Neural progenitor cell (in vitro differentiated cells): ENCODE data around the gene PUSL1. TPM values are rescaled to one million over a fixed set of nuclear protein-coding genes. Genes with fewer than 3 reads are reported as not detected.

Source experiments
- DNase-seq: peaks from one replicate; pipeline ENCODE4 v3.0.0-alpha.2; 2016; ENCODE audit warnings: low spot score
- H2AFZ ChIP-seq: fragments of 200-600 bp; sonication (generic); replicated peaks from 2 replicates; pipeline ENCODE4 v1.6.1; 2016; ENCODE audit warnings: antibody characterized with exemption
- H3F3A ChIP-seq: fragments of 200-600 bp; sonication (generic); 2 replicates; pipeline ENCODE4 v1.6.1; 2016; ENCODE audit warnings: antibody characterized with exemption, low read depth
- H3K27ac ChIP-seq: fragments of 200-600 bp; sonication (generic); 2 replicates; pipeline ENCODE4 v1.5.1; 2016; ENCODE audit warnings: mild to moderate bottlenecking
- H3K27me3 ChIP-seq: fragments of 200-600 bp; sonication (generic); 2 replicates; pipeline ENCODE4 v1.6.1; 2016; ENCODE audit warnings: mild to moderate bottlenecking, moderate library complexity
- H3K36me3 ChIP-seq: fragments of 200-600 bp; sonication (generic); 2 replicates; pipeline ENCODE4 v1.5.1; 2016
- H3K4me1 ChIP-seq: fragments of 200-600 bp; sonication (generic); 2 replicates; pipeline ENCODE4 v1.6.1; 2016; ENCODE audit warnings: mixed run types
- H3K4me2 ChIP-seq: fragments of 200-600 bp; sonication (generic); 2 replicates; pipeline ENCODE4 v1.6.1; 2016
- H3K4me3 ChIP-seq: fragments of 200-600 bp; sonication (generic); 2 replicates; pipeline ENCODE4 v1.5.1; 2016
- H3K79me2 ChIP-seq: fragments of 200-600 bp; sonication (generic); 2 replicates; pipeline ENCODE4 v1.6.1; 2016; ENCODE audit warnings: low read depth
- H3K9ac ChIP-seq: fragments of 200-600 bp; sonication (generic); 2 replicates; pipeline ENCODE4 v1.6.1; 2016
- H3K9me3 ChIP-seq: fragments of 200-600 bp; sonication (generic); 2 replicates; pipeline ENCODE4 v1.5.1; 2016; ENCODE audit warnings: low read depth
- H4K20me1 ChIP-seq: fragments of 200-600 bp; sonication (generic); 2 replicates; pipeline ENCODE4 v1.6.1; 2016; ENCODE audit warnings: low read depth
- H3K27ac Mint-ChIP-seq: 3 replicates; pipeline ENCODE4 v1.8.0; 2021; ENCODE audit warnings: mixed read lengths
- H3K27me3 Mint-ChIP-seq: 2 replicates; pipeline ENCODE4 v1.8.0; 2022; ENCODE audit warnings: low read depth, mild to moderate bottlenecking, inconsistent platforms, moderate library complexity, mixed read lengths; ENCODE audit not compliant: insufficient read depth
- H3K36me3 Mint-ChIP-seq: 3 replicates; pipeline ENCODE4 v1.8.0; 2021; ENCODE audit warnings: mixed read lengths
- H3K4me1 Mint-ChIP-seq: 3 replicates; pipeline ENCODE4 v1.8.0; 2021; ENCODE audit warnings: mixed read lengths
- H3K4me3 Mint-ChIP-seq: 3 replicates; pipeline ENCODE4 v1.8.0; 2021; ENCODE audit warnings: mild to moderate bottlenecking, moderate library complexity, mixed read lengths
- H3K9me3 Mint-ChIP-seq: 3 replicates; pipeline ENCODE4 v1.8.0; 2020; ENCODE audit warnings: mixed read lengths
- CTCF ChIP-seq: fragments of 200-600 bp; sonication (generic); IDR thresholded peaks from 2 replicates; pipeline ENCODE4 v1.5.1; 2017; ENCODE audit warnings: antibody characterized with exemption, mild to moderate bottlenecking
- EZH2 ChIP-seq: fragments of 200-600 bp; sonication (generic); IDR thresholded peaks from 2 replicates; pipeline ENCODE4 v1.6.1; 2017; ENCODE audit warnings: antibody characterized with exemption, mild to moderate bottlenecking, moderate library complexity
- EZH2phosphoT487 ChIP-seq: fragments of 200-600 bp; sonication (generic); IDR thresholded peaks from 2 replicates; pipeline ENCODE4 v1.6.1; 2017; ENCODE audit warnings: antibody characterized with exemption
- total RNA-seq: library from RNA; depleted of rRNA; stranded (reverse); fragments of >200 nt; gene quantifications from 2 replicates; pipeline ENCODE4 v1.2.3, GENCODE V29; 2015; ENCODE audit warnings: low replicate concordance

Gene PUSL1
- total RNA-seq, 1 donor from 2014 or later: 3.7 TPM

GRCh38 chr1:1286313-1287261, 21.8 kb upstream of the PUSL1 start:
- TF ChIP-seq EZH2phosphoT487 (no peak), EZH2 (no peak), CTCF (no peak)
- no peak overlapping the region for H3K4me3 Mint-ChIP-seq

GRCh38 chr1:1287288-1288110, 20.9 kb upstream of the PUSL1 start:
- Histone ChIP-seq H3F3A (peaks cover 10% of the 10 kb centered on the region), H3K9me3 (no peaks in the 10 kb centered on the region), H3K9ac (no peak overlapping the region), H3K4me1 (no peaks in the 10 kb centered on the region), H3K27me3 (no peaks in the 10 kb centered on the region), H3K4me3 (no peak overlapping the region), H2AFZ (no peak overlapping the region), H3K4me2 (no peak overlapping the region), H3K36me3 (no peaks in the 10 kb centered on the region), H3K27ac (no peak overlapping the region), H4K20me1 (peaks cover 6% of the 10 kb centered on the region), H3K79me2 (no peaks in the 10 kb centered on the region)
- H3K4me1 Mint-ChIP-seq: peaks cover 9% of the 10 kb centered on the region
- no peak overlapping the region for H3K4me3 Mint-ChIP-seq
- no peaks in the 10 kb centered on the region for H3K36me3 Mint-ChIP-seq
- H3K27ac Mint-ChIP-seq: no peak overlapping the region
- H3K27me3 Mint-ChIP-seq: peaks cover 3% of the 10 kb centered on the region
- no peaks in the 10 kb centered on the region for H3K9me3 Mint-ChIP-seq
- TF ChIP-seq EZH2: no peak
- TF ChIP-seq EZH2phosphoT487: no peak
- no peak for DNase-seq

More at GRCh38 chr1:1286313-1287261, 21.8 kb upstream of the PUSL1 start:
- Histone ChIP-seq H3K4me1 (no peaks in the 10 kb centered on the region), H3K9ac (no peak overlapping the region), H3K27ac (no peak overlapping the region), H3K79me2 (no peaks in the 10 kb centered on the region), H3K27me3 (no peaks in the 10 kb centered on the region), H3K36me3 (no peaks in the 10 kb centered on the region), H3K4me3 (no peak overlapping the region), H3K9me3 (no peaks in the 10 kb centered on the region), H4K20me1 (no peaks in the 10 kb centered on the region), H2AFZ (no peak overlapping the region), H3F3A (peaks cover 10% of the 10 kb centered on the region), H3K4me2 (no peak overlapping the region)
- H3K36me3 Mint-ChIP-seq: no peaks in the 10 kb centered on the region
- H3K4me1 Mint-ChIP-seq: peaks cover 11% of the 10 kb centered on the region
- peaks cover 5% of the 10 kb centered on the region for H3K27me3 Mint-ChIP-seq
- H3K27ac Mint-ChIP-seq: no peak overlapping the region
- no peaks in the 10 kb centered on the region for H3K9me3 Mint-ChIP-seq
- DNase-seq: no peak

- TF ChIP-seq EZH2phosphoT487: no peak
- peak; percentile 59 for TF ChIP-seq CTCF
- no peak for TF ChIP-seq EZH2
- no peaks in the 10 kb centered on the region for H3K27me3 ChIP-seq
- H3K36me3 Mint-ChIP-seq: no peaks in the 10 kb centered on the region
- H2AFZ ChIP-seq: no peak overlapping the region
- no peaks in the 10 kb centered on the region for H3K9me3 ChIP-seq
- H3K27ac Mint-ChIP-seq: no peak overlapping the region
- H3K4me1 Mint-ChIP-seq: no peaks in the 10 kb centered on the region
- no peak overlapping the region for H3K4me2 ChIP-seq
- H3K9me3 Mint-ChIP-seq: no peaks in the 10 kb centered on the region
- no peak overlapping the region for H3K27ac ChIP-seq
- no peak overlapping the region for H3K4me3 ChIP-seq
- no peaks in the 10 kb centered on the region for H3K79me2 ChIP-seq
- no peaks in the 10 kb centered on the region for H3K4me1 ChIP-seq
- H3F3A ChIP-seq: peaks cover under 1% of the 10 kb centered on the region
- peak; percentile 75 for DNase-seq
- peaks cover 7% of the 10 kb centered on the region for H4K20me1 ChIP-seq
- H3K36me3 ChIP-seq: no peaks in the 10 kb centered on the region
- H3K9ac ChIP-seq: no peak overlapping the region
- H3K4me3 Mint-ChIP-seq: no peak overlapping the region
- H3K27me3 Mint-ChIP-seq: no peaks in the 10 kb centered on the region
Measured at GRCh38 chr1:1290238-1290731, 18.1 kb upstream of the PUSL1 start.
